GM12878 (cell line): ENCODE measurements around the gene GRIK1.

Experiments used
- CTCF ChIP-seq, 3 experiments: IDR thresholded peaks in 2 of 3; conservative IDR thresholded peaks in 1 of 3; 2 replicates each; pipeline ENCODE4 v1.5.1; 2011; ENCODE audit warnings: low read depth in 3 of 3, low read length in 3 of 3, mild to moderate bottlenecking in 3 of 3, control low read depth in 2 of 3, moderate library complexity in 2 of 3, inconsistent platforms in 1 of 3, mixed read lengths in 1 of 3; ENCODE audit not compliant: control insufficient read depth in 2 of 3, insufficient read depth in 1 of 3; ENCODE audit errors: extremely low read depth in 1 of 3
- E2F8 ChIP-seq: fragments of 450-650 bp; IDR thresholded peaks from 2 replicates; pipeline ENCODE4 v1.6.1; 2018; ENCODE audit warnings: mild to moderate bottlenecking, low read depth, moderate library complexity; ENCODE audit not compliant: partially characterized antibody
- EZH2 ChIP-seq: IDR thresholded peaks from 2 replicates; pipeline ENCODE4 v1.6.1; 2012; ENCODE audit warnings: low read depth, mild to moderate bottlenecking, control low read depth, inconsistent platforms, low read length, borderline replicate concordance; ENCODE audit not compliant: control insufficient read depth
- GABPA ChIP-seq: IDR thresholded peaks from 2 replicates; pipeline ENCODE4 v1.6.1; 2014; ENCODE audit warnings: antibody characterized with exemption, low read depth, mild to moderate bottlenecking, inconsistent platforms
- PAX5 ChIP-seq: IDR thresholded peaks from 2 replicates; pipeline ENCODE4 v1.6.1; 2011; ENCODE audit warnings: low read depth, low read length, borderline replicate concordance
- PKNOX1 ChIP-seq: fragments of 450-650 bp; IDR thresholded peaks from 2 replicates; pipeline ENCODE4 v1.6.1; 2016; ENCODE audit warnings: mild to moderate bottlenecking
- RAD21 ChIP-seq: IDR thresholded peaks from 2 replicates; pipeline ENCODE4 v1.6.1; 2011; ENCODE audit warnings: mild to moderate bottlenecking, low read depth, low read length, moderate library complexity; ENCODE audit not compliant: insufficient read depth
- TAF1 ChIP-seq: IDR thresholded peaks from 2 replicates; pipeline ENCODE4 v1.6.1; 2011; ENCODE audit warnings: mild to moderate bottlenecking, low read depth, low read length, borderline replicate concordance

- no peak for TF ChIP-seq CTCF (IDR thresholded peaks at IDR 0.05 in 2 of 3, conservative IDR thresholded peaks at IDR 0.05 in 1 of 3; ENCODE audit: control insufficient read depth in 2 of 3, extremely low read depth in 1 of 3, insufficient read depth in 1 of 3, low read depth in 3 of 3, low read length in 3 of 3)
- no peak for TF ChIP-seq EZH2
- no peak for TF ChIP-seq GABPA
- TF ChIP-seq PAX5, result no peak
- TF ChIP-seq PKNOX1, result no peak
- TF ChIP-seq TAF1, result no peak
- TF ChIP-seq E2F8, result no peak
- TF ChIP-seq RAD21, result no peak
Measured at GRCh38 chr21:29775462-29775861, 164.3 kb downstream of the GRIK1 start.
